CD8-positive, alpha-beta memory T cell (primary cell): ENCODE results near the gene SF3B3. TPM values are rescaled to one million over a fixed set of nuclear protein-coding genes. Genes with fewer than 3 reads are reported as not detected.

Source experiments
- CTCF ChIA-PET: fragments of 350-600 bp; sonication (Branson Sonifier 250); formaldehyde crosslinking; loops from one replicate; lab custom pipeline; 2021; ENCODE audit warnings: antibody characterized with exemption; lab: Charles Lee
- POLR2A ChIA-PET: fragments of 350-600 bp; sonication (Branson Sonifier 250); formaldehyde crosslinking; loops from one replicate; lab custom pipeline; 2021; ENCODE audit warnings: antibody characterized with exemption; lab: Charles Lee
- DNase-seq, 5 donors: peaks; one replicate each; pipeline versions ENCODE4 v3.0.0 to v3.0.0-alpha.2; 2020 to 2022; ENCODE audit warnings: mixed read lengths in 1 of 5
- H3K27ac ChIP-seq: one replicate; pipeline ENCODE4 v1.7.0; 2013; ENCODE audit warnings: low read depth, mild to moderate bottlenecking, low read length, moderate library complexity
- H3K27me3 ChIP-seq: 2 replicates; pipeline ENCODE4 v1.7.0; 2013; ENCODE audit warnings: low read length, mild to moderate bottlenecking; ENCODE audit not compliant: insufficient read depth, poor library complexity, severe bottlenecking
- H3K36me3 ChIP-seq: 2 replicates; pipeline ENCODE4 v1.7.0; 2013; ENCODE audit warnings: mild to moderate bottlenecking, low read length, moderate library complexity; ENCODE audit not compliant: insufficient read depth
- H3K4me1 ChIP-seq: 2 replicates; pipeline ENCODE4 v1.7.0; 2013; ENCODE audit warnings: mild to moderate bottlenecking, low read length, moderate library complexity; ENCODE audit not compliant: insufficient read depth
- H3K4me3 ChIP-seq: 2 replicates; pipeline ENCODE4 v1.7.0; 2013; ENCODE audit warnings: mild to moderate bottlenecking, low read length
- H3K9me3 ChIP-seq: 2 replicates; pipeline ENCODE4 v1.7.0; 2013; ENCODE audit warnings: mild to moderate bottlenecking, low read length
- H3K27ac Mint-ChIP-seq, 8 donors: one replicate each; pipeline ENCODE4 v1.8.0; 2020 to 2021; ENCODE audit warnings: mixed read lengths in 8 of 8, mild to moderate bottlenecking in 6 of 8, inconsistent platforms in 3 of 8, moderate library complexity in 3 of 8
- H3K27me3 Mint-ChIP-seq, 2 donors: one replicate each; pipeline ENCODE4 v1.8.0; 2020 to 2021; ENCODE audit warnings: mixed read lengths in 2 of 2, mild to moderate bottlenecking in 1 of 2, moderate library complexity in 1 of 2
- H3K36me3 Mint-ChIP-seq, 3 donors: one replicate each; pipeline ENCODE4 v1.8.0; 2020 to 2021; ENCODE audit warnings: mixed read lengths in 3 of 3, inconsistent platforms in 1 of 3, mild to moderate bottlenecking in 1 of 3
- H3K4me1 Mint-ChIP-seq, 3 donors: one replicate each; pipeline ENCODE4 v1.8.0; 2020 to 2021; ENCODE audit warnings: mixed read lengths in 3 of 3, inconsistent platforms in 1 of 3, mild to moderate bottlenecking in 1 of 3
- H3K4me3 Mint-ChIP-seq, 7 donors: one replicate each; pipeline ENCODE4 v1.8.0; 2020 to 2021; ENCODE audit warnings: mixed read lengths in 7 of 7, mild to moderate bottlenecking in 6 of 7, moderate library complexity in 4 of 7, inconsistent platforms in 2 of 7
- H3K9me3 Mint-ChIP-seq, 5 donors: one replicate each; pipeline ENCODE4 v1.8.0; 2020 to 2022; ENCODE audit warnings: mixed read lengths in 5 of 5, mild to moderate bottlenecking in 3 of 5, moderate library complexity in 2 of 5, inconsistent platforms in 1 of 5
- polyA plus RNA-seq: library from polyadenylated mRNA; unstranded; fragments of 300-500 nt; fragmentation: Illumina TruSeq; gene quantifications from one replicate; pipeline ENCODE4 v1.2.3, GENCODE V29; 2021
- total RNA-seq, 2 experiments: library from RNA; stranded (reverse); gene quantifications; one replicate each; pipeline ENCODE4 v1.2.3, GENCODE V29; 2021

SF3B3 gene
- total and polyA plus RNA-seq, 3 experiments from 2014 or later, result 134 to 642 (median 605) TPM

- Histone ChIP-seq H3K4me1 (no peaks in the 10 kb centered on the region), H3K4me3 (no peak overlapping the region), H3K36me3 (peaks cover 31% of the 10 kb centered on the region), H3K9me3 (no peaks in the 10 kb centered on the region), H3K27me3 (no peaks in the 10 kb centered on the region), H3K27ac (no peak overlapping the region)
- Mint-ChIP-seq H3K9me3 (no peaks in the 10 kb centered on the region), H3K4me3 (no peak overlapping the region), H3K4me1 (peaks cover 6 to 8% (median 8%) of the 10 kb centered on the region in 3 donors), H3K27ac (peak overlapping the region in 3 of 8 donors; percentile 7 to 55 (median 28)), H3K27me3 (no peaks in the 10 kb centered on the region), H3K36me3 (peaks cover 4 to 79% (median 19%) of the 10 kb centered on the region in 3 donors)
- ChIA-PET POLR2A (interaction anchor here (0.7 kb wide), 1 partner anchor 25 kb away, joined by 6 read pairs; no protein-coding TSS in a partner anchor), CTCF (no interaction called here)
- DNase-seq, result no peak
These were observed 29.3 kb upstream of the SF3B3 start for GRCh38 chr16:70494202-70494770.

GRCh38 chr16:70494777-70495176, 28.8 kb upstream of the SF3B3 start:
- H3K36me3 Mint-ChIP-seq, result peaks cover 4 to 76% (median 17%) of the 10 kb centered on the region in 3 donors
- no peaks in the 10 kb centered on the region for H3K9me3 ChIP-seq
- no peaks in the 10 kb centered on the region for H3K9me3 Mint-ChIP-seq
- H3K4me1 ChIP-seq, result no peaks in the 10 kb centered on the region
- DNase-seq, result no peak
- peak overlapping the region in 2 of 8 donors; percentile 31 to 85 for H3K27ac Mint-ChIP-seq
- H3K27me3 ChIP-seq, result no peaks in the 10 kb centered on the region
- H3K27me3 Mint-ChIP-seq, result no peaks in the 10 kb centered on the region
- H3K4me1 Mint-ChIP-seq, result peaks cover 6 to 8% (median 8%) of the 10 kb centered on the region in 3 donors
- CTCF ChIA-PET, result no interaction called here
- H3K27ac ChIP-seq, result no peak overlapping the region
- peaks cover 31% of the 10 kb centered on the region for H3K36me3 ChIP-seq
- POLR2A ChIA-PET, result interaction anchor here (0.7 kb wide), 1 partner anchor 24 kb away, joined by 6 read pairs; no protein-coding TSS in a partner anchor
- H3K4me3 ChIP-seq, result no peak overlapping the region
- no peak overlapping the region for H3K4me3 Mint-ChIP-seq

DNA sequence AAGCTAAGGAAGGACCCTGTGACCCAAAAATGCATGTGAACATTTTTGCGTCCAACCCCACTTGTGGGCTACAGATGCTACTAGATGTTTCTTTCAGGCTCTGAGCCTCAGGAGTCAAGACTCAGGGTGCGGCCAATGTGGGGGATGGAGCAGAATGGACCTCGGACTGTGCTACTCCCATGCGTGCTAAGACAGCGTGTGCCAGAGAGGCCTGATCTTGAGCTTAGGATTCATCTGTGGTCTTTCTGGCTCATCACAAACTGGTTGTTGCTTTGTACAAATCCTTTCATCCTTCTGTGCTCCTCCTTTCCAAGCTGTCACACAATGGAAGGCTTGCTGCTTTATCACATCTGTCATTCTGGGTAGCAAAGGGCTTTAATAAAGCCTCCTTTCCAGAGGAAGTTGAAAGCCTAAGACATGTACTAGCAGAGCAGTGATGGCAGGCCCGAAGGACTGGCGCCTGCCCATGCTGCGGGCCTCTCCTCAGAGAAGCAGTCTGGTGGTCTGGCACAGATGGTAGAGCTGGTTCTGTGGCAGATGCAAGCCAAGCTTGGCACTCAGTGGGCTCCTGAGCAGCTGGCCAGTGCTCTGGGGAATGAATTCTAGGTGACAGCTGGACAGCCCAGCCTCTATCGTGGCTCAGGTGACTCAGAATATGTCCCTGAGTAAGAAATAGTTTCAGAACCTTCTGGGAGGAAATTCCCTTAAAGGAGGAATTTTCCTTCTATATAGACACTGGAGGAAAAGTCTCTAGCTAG, 28.0 kb upstream of the SF3B3 start:
- Histone ChIP-seq H3K27ac (no peak overlapping the region), H3K36me3 (peaks cover 28% of the 10 kb centered on the region), H3K4me3 (no peak overlapping the region), H3K27me3 (no peaks in the 10 kb centered on the region), H3K4me1 (no peaks in the 10 kb centered on the region), H3K9me3 (no peaks in the 10 kb centered on the region)
- DNase-seq, result no peak
- Mint-ChIP-seq H3K4me3 (no peak overlapping the region), H3K36me3 (peaks cover 4 to 70% (median 15%) of the 10 kb centered on the region in 3 donors), H3K9me3 (no peaks in the 10 kb centered on the region), H3K4me1 (peaks cover 6 to 8% (median 8%) of the 10 kb centered on the region in 3 donors), H3K27ac (peak overlapping the region in 1 of 8 donors; percentile 36), H3K27me3 (no peaks in the 10 kb centered on the region)
- CTCF ChIA-PET, result interaction anchor here (0.7 kb wide), 2 partner anchors 55 to 99 kb away, joined by 3 to 5 read pairs; no protein-coding TSS in a partner anchor
- POLR2A ChIA-PET, result no interaction called here

DNA sequence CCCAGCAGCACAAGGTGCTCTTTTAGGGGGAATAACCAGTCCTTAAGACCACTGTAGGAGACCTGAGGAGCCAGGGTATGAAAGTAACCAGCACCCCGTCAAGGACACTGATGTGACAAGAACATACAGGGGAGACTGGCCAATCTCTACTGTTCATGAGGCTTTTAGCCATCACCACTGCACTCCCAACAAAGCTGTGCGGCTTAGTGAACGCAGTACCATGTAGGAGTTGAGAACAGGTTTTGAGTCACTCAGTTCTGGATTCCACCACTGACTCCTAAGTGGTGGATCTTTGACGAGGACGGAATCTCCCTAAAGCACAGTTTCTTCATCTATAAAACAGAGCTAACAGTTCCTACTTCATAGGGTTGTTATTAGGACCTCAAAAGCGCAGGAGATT, 27.1 kb upstream of the SF3B3 start:
- Mint-ChIP-seq H3K36me3 (peaks cover 4 to 73% (median 15%) of the 10 kb centered on the region in 3 donors), H3K27ac (no peak overlapping the region), H3K9me3 (no peaks in the 10 kb centered on the region), H3K4me3 (no peak overlapping the region), H3K27me3 (no peaks in the 10 kb centered on the region), H3K4me1 (peaks cover 6 to 8% (median 8%) of the 10 kb centered on the region in 3 donors)
- no peak for DNase-seq
- Histone ChIP-seq H3K4me3 (no peak overlapping the region), H3K4me1 (no peaks in the 10 kb centered on the region), H3K9me3 (no peaks in the 10 kb centered on the region), H3K36me3 (peaks cover 32% of the 10 kb centered on the region), H3K27ac (no peak overlapping the region), H3K27me3 (no peaks in the 10 kb centered on the region)
- ChIA-PET CTCF (interaction anchor here (1.3 kb wide), 1 partner anchor 13 kb away, joined by 4 read pairs; no protein-coding TSS in a partner anchor), POLR2A (interaction anchor here (0.6 kb wide), 1 partner anchor 42 kb away, joined by 3 read pairs; the partner anchor contains the start of gene FCSK)

DNA sequence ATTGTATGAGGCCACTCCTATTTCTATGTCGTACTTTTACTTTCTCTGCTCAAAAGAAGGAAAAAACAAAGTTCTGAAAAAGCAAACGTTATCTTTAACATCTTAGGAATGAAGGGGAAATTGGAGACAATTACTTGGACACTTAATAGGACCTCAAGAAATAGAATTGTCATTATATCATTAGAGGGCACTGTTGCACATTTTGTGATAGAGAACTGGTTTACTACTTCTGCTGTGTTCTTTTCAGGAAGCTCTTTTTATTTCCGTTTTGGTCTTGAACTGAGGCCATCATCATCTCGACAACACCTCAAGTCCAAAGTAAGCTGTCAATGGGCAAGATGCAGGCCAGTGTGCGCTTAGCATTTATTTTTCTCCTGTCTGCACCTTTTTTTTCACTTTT, 14.9 kb upstream of the SF3B3 start:
- Histone ChIP-seq H3K36me3 (peaks cover 31% of the 10 kb centered on the region), H3K27me3 (no peaks in the 10 kb centered on the region), H3K9me3 (no peaks in the 10 kb centered on the region), H3K4me1 (no peaks in the 10 kb centered on the region), H3K4me3 (no peak overlapping the region), H3K27ac (no peak overlapping the region)
- Mint-ChIP-seq H3K27me3 (no peaks in the 10 kb centered on the region), H3K9me3 (no peaks in the 10 kb centered on the region), H3K27ac (peak overlapping the region; percentile 2 to 89 (median 85)), H3K4me3 (peak overlapping the region in 1 of 7 donors; percentile 44), H3K4me1 (peaks cover 7 to 11% (median 10%) of the 10 kb centered on the region in 3 donors), H3K36me3 (peaks cover 6 to 65% (median 12%) of the 10 kb centered on the region in 3 donors)
- CTCF ChIA-PET, result interaction anchor here (0.6 to 1.3 kb wide), 11 partner anchors 8 to 981 kb away, joined by 3 to 7 read pairs (median 3); partner anchors contain the start of gene DDX19A
- POLR2A ChIA-PET, result interaction anchor here (1.0 kb wide), 1 partner anchor 14 kb away, joined by 5 read pairs; the partner anchor contains the start of gene COG4
- peak in 1 of 5 donors; percentile 24 for DNase-seq

DNA sequence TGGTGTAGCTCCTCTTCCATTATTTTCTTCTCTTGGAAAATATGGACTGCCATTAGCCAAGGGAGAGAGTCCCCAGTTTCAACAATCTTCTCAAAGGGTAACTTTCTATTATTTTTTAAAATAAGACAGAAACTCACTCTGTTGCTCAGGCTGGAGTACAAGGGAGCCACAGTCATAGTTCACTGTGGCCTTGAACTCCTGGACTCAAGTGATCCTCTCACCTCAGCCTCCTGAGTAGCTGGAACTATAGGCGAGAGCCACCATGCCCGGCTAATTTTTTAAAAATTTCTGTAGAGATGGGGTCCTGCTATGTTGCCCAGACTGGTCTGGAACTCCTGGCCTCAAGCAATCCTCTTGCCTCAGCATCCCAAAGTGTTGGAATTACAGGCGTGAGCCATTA, 13.4 kb upstream of the SF3B3 start:
- no peak overlapping the region for H3K4me3 ChIP-seq
- H3K4me3 Mint-ChIP-seq, result no peak overlapping the region
- H3K27me3 ChIP-seq, result no peaks in the 10 kb centered on the region
- no peak overlapping the region for H3K27ac ChIP-seq
- DNase-seq, result no peak
- H3K4me1 Mint-ChIP-seq, result peaks cover 7 to 11% (median 10%) of the 10 kb centered on the region in 3 donors
- no peaks in the 10 kb centered on the region for H3K4me1 ChIP-seq
- H3K9me3 ChIP-seq, result no peaks in the 10 kb centered on the region
- CTCF ChIA-PET, result interaction anchor here (1.3 kb wide), 1 partner anchor 13 kb away, joined by 4 read pairs; no protein-coding TSS in a partner anchor
- POLR2A ChIA-PET, result no interaction called here
- H3K36me3 Mint-ChIP-seq, result peaks cover 6 to 73% (median 15%) of the 10 kb centered on the region in 3 donors
- H3K9me3 Mint-ChIP-seq, result no peaks in the 10 kb centered on the region
- peaks cover 38% of the 10 kb centered on the region for H3K36me3 ChIP-seq
- peak overlapping the region in 3 of 8 donors; percentile 33 to 78 (median 50) for H3K27ac Mint-ChIP-seq
- H3K27me3 Mint-ChIP-seq, result no peaks in the 10 kb centered on the region

- ChIA-PET CTCF (no interaction called here), POLR2A (interaction anchor here (1.0 kb wide), 1 partner anchor 11 kb away, joined by 5 read pairs; the partner anchor contains the start of gene COG4)
- peaks cover 7 to 11% (median 10%) of the 10 kb centered on the region in 3 donors for H3K4me1 Mint-ChIP-seq
- no peak overlapping the region for H3K4me3 Mint-ChIP-seq
- no peaks in the 10 kb centered on the region for H3K9me3 Mint-ChIP-seq
- no peaks in the 10 kb centered on the region for H3K27me3 Mint-ChIP-seq
- Histone ChIP-seq H3K36me3 (peaks cover 40% of the 10 kb centered on the region), H3K27me3 (no peaks in the 10 kb centered on the region), H3K27ac (no peak overlapping the region), H3K4me1 (no peaks in the 10 kb centered on the region), H3K4me3 (no peak overlapping the region), H3K9me3 (no peaks in the 10 kb centered on the region)
- DNase-seq, result no peak
- no peak overlapping the region for H3K27ac Mint-ChIP-seq
- peaks cover 6 to 84% (median 19%) of the 10 kb centered on the region in 3 donors for H3K36me3 Mint-ChIP-seq
These were observed 11.8 kb upstream of the SF3B3 start for GRCh38 chr16:70511833-70512232.
